HG03521 (cell line): ENCODE results near the gene FIZ1.

Experiments
- ATAC-seq: cut with Tn5 transposase; IDR thresholded peaks from one replicate; pipeline ENCODE4 v1.9.1; 2021; ENCODE audit warnings: mild to moderate bottlenecking, moderate library complexity; ENCODE audit not compliant: unreplicated experiment

Gene FIZ1

GRCh38 chr19:55599468-55599841 lies at the start of gene FIZ1:
Gene FIZ1, minus strand, starts transcription at chr19:55599517. Its CDS starts 1,652 bp downstream, at chr19:55597865.
- ATAC-seq: peak; percentile 48

- no peak for ATAC-seq
These were observed 49.4 kb upstream of the FIZ1 start for GRCh38 chr19:55648585-55649267.

- peak; percentile 27 for ATAC-seq
These were observed 48.6 kb upstream of the FIZ1 start, which contains the start of gene CCDC106 for GRCh38 chr19:55647732-55648584. Gene CCDC106, plus strand, starts transcription at chr19:55648212. Its CDS starts 835 bp downstream, at chr19:55649047.

- ATAC-seq: no peak
These were observed 47.8 kb upstream of the FIZ1 start for GRCh38 chr19:55646889-55647731.

GRCh38 chr19:55645512-55645881 lies 46.2 kb upstream of the FIZ1 start:
- no peak for ATAC-seq

GRCh38 chr19:55644842-55645511 lies 45.7 kb upstream of the FIZ1 start:
- no peak for ATAC-seq

- ATAC-seq: no peak
These were observed 45.0 kb upstream of the FIZ1 start for GRCh38 chr19:55644191-55644833.

GRCh38 chr19:55643887-55644176 lies 44.5 kb upstream of the FIZ1 start:
- ATAC-seq: no peak

- peak; percentile 28 for ATAC-seq
These were observed 43.9 kb upstream of the FIZ1 start, which contains the start of gene ZNF581 for GRCh38 chr19:55643003-55643886. Gene ZNF581, plus strand, starts transcription at chr19:55643649. Its CDS starts 923 bp downstream, at chr19:55644572.

GRCh38 chr19:55642153-55643002 lies 43.1 kb upstream of the FIZ1 start:
- ATAC-seq: no peak

GRCh38 chr19:55641426-55642152 lies 42.3 kb upstream of the FIZ1 start:
- no peak for ATAC-seq

- peak; percentile 26 for ATAC-seq
These were observed 41.5 kb upstream of the FIZ1 start, which contains the start of gene ZNF580 for GRCh38 chr19:55640577-55641425. Gene ZNF580, plus strand, starts transcription at chr19:55641002. Its CDS starts 1,507 bp downstream, at chr19:55642509.

- no peak for ATAC-seq
These were observed 40.8 kb upstream of the FIZ1 start for GRCh38 chr19:55640043-55640576.

- no peak for ATAC-seq
These were observed 39.6 kb upstream of the FIZ1 start for GRCh38 chr19:55638864-55639359.

GRCh38 chr19:55637534-55637933 lies 38.2 kb upstream of the FIZ1 start:
- ATAC-seq: no peak

GRCh38 chr19:55636723-55637122 lies 37.4 kb upstream of the FIZ1 start:
- ATAC-seq: no peak
